DMS 273 (cell line): ENCODE results near the gene ACAP1.

Experiments used
- DNase-seq: peaks from one replicate; lab custom pipeline; 2025; ENCODE audit not compliant: unreplicated experiment; lab: John Stamatoyannopoulos, UW

Gene ACAP1

GRCh38 chr17:7309628-7310027, 26.7 kb upstream of the ACAP1 start:
- no peak for DNase-seq

DNA sequence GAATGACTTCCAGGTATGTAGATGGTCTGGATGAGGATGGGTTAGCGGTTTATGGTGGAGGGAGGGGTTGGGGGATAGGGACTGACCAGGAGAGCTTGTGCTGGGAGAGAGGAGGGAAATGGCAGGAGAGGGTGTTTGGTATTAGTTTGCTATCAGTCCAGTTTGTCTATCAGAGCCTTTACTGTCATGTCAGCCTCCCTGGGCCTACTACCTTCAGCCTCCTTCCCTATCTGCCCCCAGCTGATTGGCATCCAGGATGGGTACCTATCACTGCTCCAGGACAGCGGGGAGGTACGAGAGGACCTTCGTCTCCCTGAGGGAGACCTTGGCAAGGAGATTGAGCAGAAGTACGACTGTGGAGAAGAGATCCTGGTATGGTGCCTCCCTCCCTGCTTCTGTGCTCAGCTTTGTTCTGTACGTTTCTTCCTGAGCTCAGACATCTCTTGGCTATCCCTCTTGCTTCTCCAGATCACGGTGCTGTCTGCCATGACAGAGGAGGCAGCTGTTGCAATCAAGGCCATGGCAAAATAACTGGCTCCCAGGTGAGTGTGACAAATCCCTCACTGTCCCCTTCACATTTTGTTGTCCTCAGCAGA, 25.1 kb upstream of the ACAP1 start:
- DNase-seq = no peak

GRCh38 chr17:7312432-7313087, 23.8 kb upstream of the ACAP1 start:
- DNase-seq = peak; percentile 31

DNA sequence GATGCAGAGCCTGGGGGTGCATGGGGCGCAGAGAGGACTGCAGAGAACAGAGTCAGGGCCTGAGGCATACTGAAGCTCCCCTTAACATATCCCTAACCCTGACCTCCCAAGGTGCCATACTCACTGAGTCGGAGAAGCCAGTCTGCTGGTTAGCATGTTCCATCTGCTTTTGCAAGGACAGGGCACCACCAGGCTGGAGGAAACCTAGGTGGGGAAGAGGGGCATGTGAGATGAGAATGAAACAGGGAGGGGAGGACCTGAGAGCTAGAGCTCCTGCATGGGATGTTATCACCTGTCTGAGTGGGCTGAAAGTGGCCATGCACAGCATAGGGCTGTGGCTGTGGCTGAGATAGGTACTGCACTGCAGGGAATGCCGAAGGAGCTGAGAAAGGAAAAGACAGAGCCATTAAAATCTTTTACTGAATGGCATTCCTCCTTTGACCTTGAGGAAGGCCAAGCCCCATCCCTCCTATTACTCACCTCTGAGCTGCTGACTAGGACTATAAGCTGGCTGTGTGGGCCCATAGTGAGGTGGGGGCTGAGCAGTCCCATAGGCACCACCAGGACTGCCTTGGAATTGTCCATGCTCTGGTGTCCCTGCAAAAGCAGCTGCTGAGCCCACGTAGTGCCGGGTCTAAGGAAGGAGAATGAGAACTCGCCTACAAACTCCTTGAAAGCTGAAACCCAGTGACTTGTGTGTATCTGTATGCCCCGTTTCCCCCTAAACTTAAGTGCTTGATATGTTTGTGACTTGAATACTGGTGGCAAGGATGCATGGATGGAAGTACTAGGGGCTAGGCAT, 23.0 kb upstream of the ACAP1 start:
- DNase-seq = peak; percentile 62

GRCh38 chr17:7313890-7314718, 22.2 kb upstream of the ACAP1 start:
- DNase-seq = peak; percentile 61

DNA sequence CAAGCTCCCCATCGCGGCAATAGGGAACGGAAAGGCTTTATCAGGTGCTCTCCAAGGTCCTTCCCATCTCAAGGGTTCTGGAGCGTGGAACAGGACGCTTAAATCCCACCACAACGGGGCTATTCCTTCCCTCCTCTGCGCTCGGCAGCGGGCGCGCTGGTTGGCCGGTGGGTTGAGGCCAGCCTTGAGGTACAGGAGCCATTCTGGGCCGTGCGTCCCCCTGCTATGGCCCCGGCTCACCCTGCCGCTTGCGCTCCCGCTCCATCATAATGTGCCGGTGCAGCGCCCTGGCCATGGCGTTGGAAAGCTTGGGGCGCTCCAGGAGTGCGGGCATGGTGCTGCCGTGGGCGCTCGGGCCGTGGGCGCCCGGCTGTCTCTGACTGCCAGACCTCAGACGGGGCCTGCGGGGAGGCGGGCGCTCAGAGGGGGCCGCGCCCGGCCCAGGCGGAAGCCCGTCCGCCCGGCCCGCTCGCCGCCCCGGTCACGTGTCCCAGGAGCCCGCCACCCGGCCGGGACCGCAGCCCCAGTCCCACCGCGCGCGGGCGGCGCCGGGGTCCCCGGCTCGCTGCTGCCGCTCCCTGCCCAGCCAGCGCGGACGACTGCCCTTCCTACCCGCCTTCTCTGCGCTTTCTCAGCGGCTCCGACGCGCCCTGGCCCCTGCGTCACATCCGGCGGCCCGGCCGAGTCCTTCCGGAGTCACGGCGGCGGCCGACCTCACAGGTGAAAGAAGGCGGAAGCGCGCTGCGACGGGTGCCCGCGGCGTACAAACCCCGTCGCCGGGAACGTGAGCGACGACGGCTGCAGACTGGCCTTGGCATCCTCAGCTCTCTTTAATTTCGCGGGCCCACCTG, 21.4 kb upstream of the ACAP1 start, which contains the start of gene GPS2:
TSS of gene GPS2 (minus strand) at position 642 of the 851 bp plus-strand sequence. CDS start at position 334, 308 bp downstream.
- peak; percentile 90 for DNase-seq

DNA sequence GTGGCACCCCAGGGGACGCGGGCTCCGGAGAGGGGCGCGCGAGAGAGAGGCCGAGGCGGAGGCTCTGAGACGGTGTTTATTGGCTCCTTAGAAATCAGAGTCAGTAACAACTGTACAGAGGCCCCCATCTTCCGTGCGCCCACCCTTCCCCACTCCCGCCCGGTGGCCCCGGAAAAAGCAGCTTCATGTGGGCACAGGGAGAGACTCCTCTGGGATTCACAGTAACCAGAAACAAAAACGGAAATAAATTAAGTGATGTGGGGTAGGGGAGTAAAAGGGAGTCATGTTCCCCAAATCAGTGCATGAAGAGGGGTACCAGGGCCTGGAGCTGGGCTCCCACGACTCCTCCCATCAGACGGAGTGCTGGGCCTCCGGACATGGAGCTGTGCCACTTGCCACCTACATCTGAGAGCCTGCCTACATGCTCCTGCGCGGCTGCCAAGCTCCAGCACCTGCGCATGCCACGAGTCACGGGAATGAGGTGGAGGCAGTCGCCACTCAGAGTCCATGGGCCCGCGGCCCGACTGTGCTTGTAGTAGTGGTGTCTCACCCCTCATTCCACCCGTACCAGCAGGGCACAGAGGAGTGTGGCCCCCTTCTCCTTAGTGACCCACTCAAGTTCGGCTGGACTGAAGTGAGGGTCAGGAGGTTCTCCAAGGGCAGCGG, 20.6 kb upstream of the ACAP1 start:
- DNase-seq = no peak

DNA sequence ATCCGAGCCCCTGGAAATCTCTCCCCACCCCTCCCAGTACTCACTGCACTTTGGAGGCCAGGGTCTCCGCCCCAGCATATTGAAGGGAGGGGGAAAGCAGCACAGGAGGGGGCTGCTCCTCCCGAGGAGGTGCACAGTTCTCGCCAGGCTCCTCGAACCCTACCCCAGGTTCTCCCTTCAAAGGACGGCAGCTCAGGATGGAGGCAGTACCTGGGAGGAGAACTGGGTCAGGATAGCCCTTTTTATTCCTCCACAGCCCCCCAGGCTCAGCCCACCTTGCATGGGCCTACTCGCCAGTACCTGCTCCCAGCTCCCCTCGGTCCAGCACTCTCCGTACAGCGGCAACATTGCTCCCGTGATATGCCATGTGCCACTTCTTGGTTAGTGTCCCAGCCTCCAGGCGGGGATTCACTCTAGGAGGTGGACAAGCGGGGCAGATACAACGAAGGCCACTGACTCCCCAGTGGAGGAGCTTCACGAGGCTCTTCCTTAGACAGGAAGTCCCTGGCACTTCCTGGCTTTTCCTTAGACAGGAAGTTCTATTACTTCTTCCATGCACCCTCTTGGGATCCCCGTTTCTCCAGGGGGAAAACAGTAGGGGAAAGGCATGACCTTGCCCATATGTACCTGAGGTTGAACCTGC, 19.0 kb upstream of the ACAP1 start:
- no peak for DNase-seq

- no peak for DNase-seq
Measured at GRCh38 chr17:7318121-7318860, 18.0 kb upstream of the ACAP1 start.

- no peak for DNase-seq
Measured at GRCh38 chr17:7321466-7321865, 14.9 kb upstream of the ACAP1 start.

DNA sequence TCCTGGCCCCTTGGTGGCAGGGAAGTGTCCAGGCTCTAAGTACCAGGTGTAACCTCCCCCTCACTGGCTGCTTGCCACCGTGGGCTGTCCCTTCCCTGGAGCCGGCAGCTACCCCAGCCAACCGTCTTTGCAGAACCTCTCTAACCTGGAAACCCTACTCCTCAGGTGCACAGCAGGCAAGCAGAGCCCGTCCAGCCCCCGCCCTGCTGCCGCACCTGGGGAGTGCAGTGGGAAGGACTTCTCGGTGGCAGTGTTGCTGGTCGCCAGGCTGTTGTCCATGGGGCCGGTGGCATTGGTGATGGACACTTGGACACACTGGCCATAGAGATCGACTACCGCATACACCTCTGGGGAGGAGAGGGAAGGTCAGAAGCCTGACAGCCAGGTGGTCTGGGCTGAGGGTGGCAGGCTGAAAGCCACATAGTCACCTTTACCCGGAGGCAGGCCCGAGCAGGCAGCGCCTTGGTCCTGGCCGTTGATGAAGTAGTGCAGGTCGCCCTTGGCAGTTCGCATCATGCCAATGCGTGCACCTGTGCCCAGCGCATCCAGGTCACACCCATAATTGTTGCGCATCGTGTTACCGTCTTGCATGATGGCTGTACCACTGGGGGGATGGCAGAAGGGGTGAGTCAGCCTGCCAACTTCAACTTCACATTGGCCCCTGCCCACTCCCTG, 13.7 kb upstream of the ACAP1 start:
- DNase-seq = no peak

DNA sequence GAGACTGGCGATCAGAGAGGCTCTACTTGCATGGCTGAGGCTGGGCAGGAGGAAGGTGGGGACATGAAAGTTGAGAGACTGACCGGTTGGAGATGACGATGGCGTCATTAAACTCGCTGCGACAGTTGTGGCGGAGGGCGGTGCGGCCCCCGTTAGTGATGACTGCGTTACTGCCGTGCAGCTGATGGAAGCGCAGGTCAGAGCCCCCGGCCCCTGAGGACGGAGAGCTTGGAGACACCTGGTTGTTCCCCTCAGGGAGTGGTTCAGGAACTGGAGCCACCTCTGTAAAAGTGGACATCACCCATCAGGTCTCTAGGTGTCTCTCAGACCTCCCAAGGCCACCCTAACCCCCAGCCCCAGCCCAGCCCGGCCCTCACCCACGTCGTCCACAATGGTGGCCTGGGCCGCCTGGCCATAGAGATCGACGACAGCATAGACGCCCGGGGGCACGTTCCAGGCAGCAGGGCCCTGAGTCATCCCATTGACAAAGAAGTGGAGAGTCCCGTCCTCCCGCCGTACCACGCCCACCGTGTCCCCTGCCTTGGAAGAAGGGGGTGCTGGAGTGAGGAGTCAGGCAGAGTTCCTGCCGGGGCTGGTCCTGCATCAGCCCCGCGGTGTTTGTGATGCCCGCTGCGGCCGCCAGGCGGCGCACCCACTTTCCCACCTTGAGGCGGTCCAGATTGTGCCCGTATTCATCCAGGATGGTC, 12.4 kb upstream of the ACAP1 start:
- DNase-seq = peak; percentile 41

- no peak for DNase-seq
Measured at GRCh38 chr17:7324438-7324779, 11.9 kb upstream of the ACAP1 start.

DNA sequence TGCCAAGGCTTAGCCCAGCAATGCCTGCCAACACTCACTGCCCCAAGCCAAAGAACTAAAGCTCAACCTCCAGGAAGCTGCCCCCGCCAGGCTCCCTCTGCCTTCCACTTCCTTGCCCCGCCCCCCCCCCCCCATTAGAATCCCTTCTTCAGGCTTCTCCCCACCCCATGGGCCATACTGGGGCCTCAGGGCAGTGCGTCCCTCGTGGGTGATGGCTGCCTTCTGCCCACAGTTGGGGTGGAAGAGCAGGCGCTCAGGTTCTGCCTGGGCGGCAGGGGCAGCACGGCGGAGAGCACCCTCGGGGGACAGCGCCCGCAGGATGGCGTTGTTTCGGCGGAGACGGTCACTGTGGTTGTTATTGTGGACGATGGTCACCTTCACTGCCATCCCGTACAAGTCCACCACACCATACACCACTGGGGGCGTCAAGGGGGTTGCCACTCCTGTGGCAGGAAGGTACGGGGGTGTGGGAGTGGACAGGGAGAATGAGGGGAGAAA, 11.2 kb upstream of the ACAP1 start:
- DNase-seq = no peak

- no peak for DNase-seq
Measured at GRCh38 chr17:7326186-7326585, 10.1 kb upstream of the ACAP1 start.

- no peak for DNase-seq
Measured at GRCh38 chr17:7327056-7327455, 9.3 kb upstream of the ACAP1 start.

DNA sequence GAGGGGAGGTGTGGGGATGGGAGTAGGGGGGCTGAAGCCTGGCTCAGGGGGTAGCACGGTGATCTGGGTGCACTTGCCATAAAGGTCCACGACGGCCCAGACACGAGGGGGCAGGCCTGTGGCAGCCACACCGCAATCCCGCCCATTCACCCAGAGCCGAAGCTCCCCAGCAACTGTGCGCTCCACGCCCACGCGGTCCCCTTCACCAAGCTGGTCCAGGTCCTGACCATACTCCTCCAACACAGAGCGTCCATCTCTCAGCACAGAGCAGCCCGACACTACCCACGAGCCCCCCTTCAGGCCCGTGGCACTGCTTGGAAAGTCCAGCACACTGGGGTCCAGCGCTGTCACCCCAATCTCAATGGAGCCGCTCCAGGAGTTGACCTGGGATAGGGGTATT, 8.8 kb upstream of the ACAP1 start:
- DNase-seq = no peak
